ENCODE results near the gene SPHK1. TPM values are rescaled to one million over a fixed set of nuclear protein-coding genes. Genes with fewer than 3 reads are reported as not detected.

The SPHK1 gene
- total and polyA plus RNA-seq, 11 donors, result 2.6 to 20.5 (median 4.6) TPM

DNA sequence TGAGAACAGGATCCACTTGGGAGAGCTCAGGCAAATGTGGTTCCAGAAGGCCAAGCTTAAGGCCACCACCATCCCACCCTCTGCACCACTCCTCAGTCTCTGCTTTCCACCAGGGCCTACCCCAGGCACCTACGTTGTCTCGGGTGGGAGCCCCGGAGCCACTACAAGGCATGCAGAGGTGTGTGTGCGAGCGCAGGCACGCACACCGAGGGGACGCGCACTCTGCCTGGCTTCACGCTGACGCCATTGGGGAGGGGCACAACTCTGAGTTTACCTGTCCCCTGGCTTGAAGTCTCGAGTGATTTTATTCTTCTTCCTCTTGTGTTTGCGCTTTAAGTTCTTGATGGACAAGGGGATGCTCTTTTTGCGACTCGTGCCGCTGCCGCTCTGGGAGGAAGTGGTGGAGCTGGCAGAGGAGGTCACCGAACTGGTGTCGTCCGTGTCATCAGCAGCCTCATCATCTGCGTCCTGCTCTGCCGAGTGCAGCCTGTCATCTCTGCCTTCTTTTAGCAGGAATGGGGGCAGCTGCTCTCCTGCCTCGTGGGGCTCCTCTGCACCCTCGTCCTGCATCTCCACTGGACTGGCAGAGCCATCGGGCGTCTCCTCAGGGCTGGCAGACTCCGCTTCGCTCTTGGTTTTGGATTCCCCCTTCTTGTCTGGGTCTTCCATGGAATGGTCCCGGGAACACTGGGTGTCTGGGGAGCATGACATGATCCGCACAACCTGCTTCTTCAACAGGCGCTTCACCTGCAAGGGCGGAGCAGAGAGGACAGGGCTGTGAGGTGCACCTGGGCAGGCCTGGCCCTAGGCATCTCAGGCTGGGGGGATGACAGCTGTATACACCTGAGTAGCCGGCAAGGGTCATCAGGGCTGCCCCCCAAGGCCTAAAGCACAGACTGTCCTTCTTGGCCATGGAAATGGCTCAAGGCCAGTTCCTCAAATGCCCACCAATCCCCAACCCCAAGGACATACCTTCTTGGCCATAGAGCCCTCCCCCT, 15.1 kb downstream of the SPHK1 start:
- WGBS, 4 donors, result 89 to 93% (median 90%) methylated on average over 22 to 33 of the region's 33 CpGs
- no peak overlapping the region for H3K4me3 ChIP-seq
- DNase-seq (no peak), ATAC-seq (no peak)
- intact Hi-C loops (cut with DNase I), result loop anchor here in 8 of 10 donors (2.0 to 10.0 kb wide), 8 partner anchors 35 to 277 kb away; partner anchors contain the start of gene RHBDF2 (in 2 of the 8)
- peaks cover 0 to 31% (median 11%) of the 10 kb centered on the region in 12 donors for H3K4me1 ChIP-seq
- TF ChIP-seq, protein P1, sequence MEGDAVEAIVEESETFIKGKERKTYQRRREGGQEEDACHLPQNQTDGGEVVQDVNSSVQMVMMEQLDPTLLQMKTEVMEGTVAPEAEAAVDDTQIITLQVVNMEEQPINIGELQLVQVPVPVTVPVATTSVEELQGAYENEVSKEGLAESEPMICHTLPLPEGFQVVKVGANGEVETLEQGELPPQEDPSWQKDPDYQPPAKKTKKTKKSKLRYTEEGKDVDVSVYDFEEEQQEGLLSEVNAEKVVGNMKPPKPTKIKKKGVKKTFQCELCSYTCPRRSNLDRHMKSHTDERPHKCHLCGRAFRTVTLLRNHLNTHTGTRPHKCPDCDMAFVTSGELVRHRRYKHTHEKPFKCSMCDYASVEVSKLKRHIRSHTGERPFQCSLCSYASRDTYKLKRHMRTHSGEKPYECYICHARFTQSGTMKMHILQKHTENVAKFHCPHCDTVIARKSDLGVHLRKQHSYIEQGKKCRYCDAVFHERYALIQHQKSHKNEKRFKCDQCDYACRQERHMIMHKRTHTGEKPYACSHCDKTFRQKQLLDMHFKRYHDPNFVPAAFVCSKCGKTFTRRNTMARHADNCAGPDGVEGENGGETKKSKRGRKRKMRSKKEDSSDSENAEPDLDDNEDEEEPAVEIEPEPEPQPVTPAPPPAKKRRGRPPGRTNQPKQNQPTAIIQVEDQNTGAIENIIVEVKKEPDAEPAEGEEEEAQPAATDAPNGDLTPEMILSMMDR (IDR thresholded peaks at IDR 0.05), result no peak
- TF ChIP-seq POLR2A (IDR thresholded peaks at IDR 0.05), result no peak
- H3K9me3 ChIP-seq, result no peaks in the 10 kb centered on the region
- H3K27ac ChIP-seq, result no peak overlapping the region
- no peaks in the 10 kb centered on the region for H3K27me3 ChIP-seq
- peaks cover 0 to 99% (median 97%) of the 10 kb centered on the region in 9 donors for H3K36me3 ChIP-seq

- Histone ChIP-seq H3K36me3 (peaks cover 0 to 77% (median 68%) of the 10 kb centered on the region in 9 donors), H3K4me3 (no peak overlapping the region), H3K4me1 (peaks cover 0 to 61% (median 33%) of the 10 kb centered on the region in 12 donors), H3K27me3 (no peaks in the 10 kb centered on the region), H3K27ac (no peak overlapping the region), H3K9me3 (no peaks in the 10 kb centered on the region)
- ATAC-seq, result no peak
- peak in 1 of 5 donors; percentile 31 for DNase-seq
- intact Hi-C loops (cut with DNase I), result loop anchor here in 2 of 10 donors (10.0 kb wide), 1 partner anchor 102 kb away; the partner anchor contains the start of gene RHBDF2 (in 2 of the 2)
- TF ChIP-seq, protein P1 (IDR thresholded peaks at IDR 0.05), result no peak
- TF ChIP-seq POLR2A (IDR thresholded peaks at IDR 0.05), result no peak
- WGBS, 4 donors, result 62 to 73% (median 69%) methylated on average over 5 of the region's 5 CpGs
Observed at GRCh38 chr17:76402711-76403110, 18.3 kb downstream of the SPHK1 start.

- Histone ChIP-seq H3K27me3 (no peaks in the 10 kb centered on the region), H3K4me3 (no peak overlapping the region), H3K4me1 (peaks cover 0 to 69% (median 37%) of the 10 kb centered on the region in 12 donors), H3K9me3 (no peaks in the 10 kb centered on the region), H3K27ac (peak overlapping the region in 10 of 12 donors; percentile 22 to 91 (median 64)), H3K36me3 (peaks cover 0 to 62% (median 53%) of the 10 kb centered on the region in 9 donors)
- intact Hi-C loops (cut with DNase I), result loop anchor here in 2 of 10 donors (10.0 kb wide), 1 partner anchor 101 kb away; the partner anchor contains the start of gene RHBDF2 (in 2 of the 2)
- ATAC-seq (no peak), DNase-seq (peak in 1 of 5 donors; percentile 20)
- 81 to 89% (median 86%) methylated on average over 6 of the region's 6 CpGs for WGBS, 4 donors
- TF ChIP-seq, protein P1 (IDR thresholded peaks at IDR 0.05), result no peak
- TF ChIP-seq POLR2A (IDR thresholded peaks at IDR 0.05), result no peak
Observed at GRCh38 chr17:76404256-76404655, 19.8 kb downstream of the SPHK1 start.
